Measurements from ENCODE around the gene PRLR.

DNA sequence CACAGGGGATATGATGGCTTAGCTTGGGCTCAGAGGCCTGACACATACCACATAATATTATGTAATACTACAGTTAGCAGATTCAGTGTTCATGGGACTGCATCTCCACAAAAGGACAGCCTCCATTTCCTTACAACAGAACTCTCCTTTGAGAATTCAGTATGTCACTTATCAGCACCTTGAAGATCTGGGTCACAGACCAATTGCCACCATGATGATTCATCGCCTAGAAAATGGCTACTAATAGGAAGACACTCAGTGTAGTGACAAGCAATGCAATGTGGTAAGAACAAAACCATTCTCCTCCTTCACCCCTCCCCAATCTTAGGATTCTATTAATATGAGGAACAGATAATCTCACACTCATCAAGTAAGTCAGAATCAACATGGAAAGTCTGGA is 38.7 kb upstream of the PRLR start:
- TF ChIP-seq GABPA (IDR thresholded peaks at IDR 0.05; ENCODE audit: borderline replicate concordance, insufficient read depth, low read length) (no peak), CBX5 (IDR thresholded peaks at IDR 0.05; ENCODE audit: low read depth, low read length) (no peak), CHD7 (IDR thresholded peaks at IDR 0.05; ENCODE audit: insufficient replicate concordance, low read length) (no peak), POLR2A (IDR thresholded peaks at IDR 0.05; ENCODE audit: control extremely low read depth in 1 of 2, low read depth in 2 of 2, low read length in 2 of 2) (no peak), CTCF (IDR thresholded peaks at IDR 0.05; ENCODE audit: control extremely low read depth in 1 of 3, insufficient read depth in 1 of 3, low read depth in 1 of 3, low read length in 3 of 3) (no peak), ZNF274 (IDR thresholded peaks at IDR 0.05; ENCODE audit: borderline replicate concordance, extremely low read depth, low read length) (no peak), GTF2F1 (IDR thresholded peaks at IDR 0.05; ENCODE audit: borderline replicate concordance, low read depth, low read length) (no peak), HDAC2 (IDR thresholded peaks at IDR 0.05; ENCODE audit: borderline replicate concordance in 1 of 2, low read depth in 2 of 2, low read length in 2 of 2) (no peak), TBP (IDR thresholded peaks at IDR 0.05; ENCODE audit: low read depth, low read length) (no peak), CHD2 (IDR thresholded peaks at IDR 0.05; ENCODE audit: low read length) (no peak)
- TF ChIP-seq, protein P1, sequence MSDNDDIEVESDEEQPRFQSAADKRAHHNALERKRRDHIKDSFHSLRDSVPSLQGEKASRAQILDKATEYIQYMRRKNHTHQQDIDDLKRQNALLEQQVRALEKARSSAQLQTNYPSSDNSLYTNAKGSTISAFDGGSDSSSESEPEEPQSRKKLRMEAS (IDR thresholded peaks at IDR 0.05): no peak
